ENCODE measurements around the gene CNTNAP5.

GRCh38 chr2:124131276-124131675 lies 106.2 kb downstream of the CNTNAP5 start:
- TF ChIP-seq ELF4 (IDR thresholded peaks at IDR 0.05) (no peak), FOXK2 (IDR thresholded peaks at IDR 0.05) (no peak), HDGF (IDR thresholded peaks at IDR 0.05; ENCODE audit: borderline replicate concordance) (no peak), BHLHE40 (IDR thresholded peaks at IDR 0.05; ENCODE audit: borderline replicate concordance) (no peak), FOXM1 (IDR thresholded peaks at IDR 0.05; ENCODE audit: borderline replicate concordance) (no peak), ARNT (IDR thresholded peaks at IDR 0.05) (no peak), SP1 (IDR thresholded peaks at IDR 0.05) (no peak), TARDBP (IDR thresholded peaks at IDR 0.05) (no peak), NFRKB (IDR thresholded peaks at IDR 0.05) (no peak), FOXA1 (IDR thresholded peaks at IDR 0.05) (no peak), L3MBTL2 (conservative IDR thresholded peaks at IDR 0.05) (no peak), ZNF384 (IDR thresholded peaks at IDR 0.05) (no peak)

Data from HEK293T (cell line).